Loucy (cell line): ENCODE results near the gene SCARB1.

ENCODE experiments used
- H2AFZ ChIP-seq: fragments of 200-600 bp; sonication (generic); 2 replicates; pipeline ENCODE4 v1.6.0; 2016; ENCODE audit warnings: antibody characterized with exemption, mild to moderate bottlenecking, low read length, moderate library complexity
- H3F3A ChIP-seq: fragments of 200-600 bp; 2 replicates; pipeline ENCODE4 v1.6.0; 2016; ENCODE audit warnings: antibody characterized with exemption, low read depth, mild to moderate bottlenecking
- H3K27me3 ChIP-seq: fragments of 200-600 bp; sonication (generic); 2 replicates; pipeline ENCODE4 v1.6.1; 2014; ENCODE audit warnings: low read length, mild to moderate bottlenecking; ENCODE audit not compliant: insufficient read depth, poor library complexity, severe bottlenecking
- H3K36me3 ChIP-seq: fragments of 200-600 bp; sonication (generic); 2 replicates; pipeline ENCODE4 v1.6.1; 2016; ENCODE audit warnings: low read length; ENCODE audit not compliant: insufficient read depth
- H3K4me1 ChIP-seq: fragments of 200-600 bp; sonication (generic); 2 replicates; pipeline ENCODE4 v1.5.1; 2014; ENCODE audit warnings: low read length, mild to moderate bottlenecking; ENCODE audit not compliant: insufficient read depth, poor library complexity, severe bottlenecking
- H3K4me2 ChIP-seq: fragments of 200-600 bp; sonication (generic); 2 replicates; pipeline ENCODE4 v1.6.0; 2014; ENCODE audit warnings: antibody characterized with exemption, low read length, low read depth, mild to moderate bottlenecking; ENCODE audit not compliant: poor library complexity, severe bottlenecking
- H3K4me3 ChIP-seq: fragments of 200-600 bp; sonication (generic); 2 replicates; pipeline ENCODE4 v1.5.1; 2014; ENCODE audit warnings: low read length, mild to moderate bottlenecking, mixed read lengths; ENCODE audit not compliant: poor library complexity, severe bottlenecking
- H3K79me2 ChIP-seq: fragments of 200-600 bp; sonication (generic); 2 replicates; pipeline ENCODE4 v1.6.1; 2014; ENCODE audit warnings: low read length; ENCODE audit not compliant: insufficient read depth
- H3K9ac ChIP-seq: fragments of 200-600 bp; sonication (generic); 2 replicates; pipeline ENCODE4 v1.6.0; 2014; ENCODE audit warnings: mild to moderate bottlenecking, low read depth, low read length, moderate library complexity; ENCODE audit not compliant: poor library complexity, severe bottlenecking
- H3K9me2 ChIP-seq: fragments of 200-600 bp; sonication (generic); replicated peaks from 2 replicates; pipeline ENCODE4 v1.6.1; 2016; ENCODE audit warnings: low read depth, low read length, mixed read lengths
- H3K9me3 ChIP-seq: fragments of 200-600 bp; sonication (generic); 2 replicates; pipeline ENCODE4 v1.6.1; 2014; ENCODE audit warnings: mild to moderate bottlenecking, antibody characterized with exemption, low read length, low read depth; ENCODE audit not compliant: insufficient read depth
- H4K20me1 ChIP-seq: fragments of 200-600 bp; sonication (generic); 2 replicates; pipeline ENCODE4 v1.6.0; 2014; ENCODE audit warnings: antibody characterized with exemption, low read length, mild to moderate bottlenecking; ENCODE audit not compliant: insufficient read depth, poor library complexity, severe bottlenecking
- CTCF ChIP-seq: fragments of 200-600 bp; sonication (generic); conservative IDR thresholded peaks from 2 replicates; pipeline ENCODE4 v1.5.1; 2014; ENCODE audit warnings: mild to moderate bottlenecking, antibody characterized with exemption, low read length
- EZH2phosphoT487 ChIP-seq: fragments of 200-600 bp; IDR thresholded peaks from 2 replicates; pipeline ENCODE4 v1.6.1; 2018; ENCODE audit warnings: antibody characterized with exemption, mild to moderate bottlenecking, moderate library complexity, borderline replicate concordance

SCARB1 gene

DNA sequence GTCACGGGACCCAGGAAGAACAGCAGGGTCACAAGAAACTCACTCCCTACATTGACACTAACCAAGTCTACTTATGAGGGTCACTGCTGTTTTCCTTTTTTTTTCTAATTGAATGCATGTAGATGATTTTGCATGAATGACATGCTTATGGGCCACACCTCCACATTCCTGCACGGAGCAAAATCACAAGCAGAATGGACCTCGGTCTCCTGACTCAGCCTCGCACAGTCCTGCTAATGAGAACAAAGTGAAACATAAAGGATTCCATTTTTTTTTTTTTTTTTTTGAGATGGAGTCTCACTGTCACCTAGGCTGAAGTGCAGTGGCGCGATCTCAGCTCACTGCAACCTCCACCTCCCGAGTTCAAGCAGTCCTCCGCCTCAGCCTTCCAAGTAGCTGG lies 12.3 kb downstream of the SCARB1 start:
- Histone ChIP-seq H3K9me2 (no peaks in the 10 kb centered on the region), H3K4me1 (no peaks in the 10 kb centered on the region), H3K79me2 (no peaks in the 10 kb centered on the region), H3F3A (no peaks in the 10 kb centered on the region), H3K9ac (no peak overlapping the region), H3K4me3 (no peak overlapping the region), H4K20me1 (no peaks in the 10 kb centered on the region), H3K36me3 (no peaks in the 10 kb centered on the region), H3K27me3 (no peaks in the 10 kb centered on the region), H2AFZ (no peak overlapping the region), H3K4me2 (no peak overlapping the region), H3K9me3 (no peaks in the 10 kb centered on the region)
- TF ChIP-seq EZH2phosphoT487, result no peak
- no peak for TF ChIP-seq CTCF

GRCh38 chr12:124849382-124849781 lies 14.3 kb downstream of the SCARB1 start:
- H3F3A ChIP-seq, result no peaks in the 10 kb centered on the region
- TF ChIP-seq EZH2phosphoT487 (no peak), CTCF (no peak)
- no peaks in the 10 kb centered on the region for H3K9me2 ChIP-seq
- H3K79me2 ChIP-seq, result no peaks in the 10 kb centered on the region
- no peaks in the 10 kb centered on the region for H3K36me3 ChIP-seq
- H3K27me3 ChIP-seq, result no peaks in the 10 kb centered on the region
- no peak overlapping the region for H3K4me2 ChIP-seq
- no peaks in the 10 kb centered on the region for H3K4me1 ChIP-seq
- H3K9me3 ChIP-seq, result no peaks in the 10 kb centered on the region
- H3K4me3 ChIP-seq, result no peak overlapping the region
- H2AFZ ChIP-seq, result no peak overlapping the region
- no peaks in the 10 kb centered on the region for H4K20me1 ChIP-seq
- no peak overlapping the region for H3K9ac ChIP-seq

GRCh38 chr12:124848621-124849380 lies 14.9 kb downstream of the SCARB1 start:
- no peaks in the 10 kb centered on the region for H3K4me1 ChIP-seq
- no peaks in the 10 kb centered on the region for H4K20me1 ChIP-seq
- TF ChIP-seq CTCF (no peak), EZH2phosphoT487 (no peak)
- H3K79me2 ChIP-seq, result no peaks in the 10 kb centered on the region
- H3K27me3 ChIP-seq, result no peaks in the 10 kb centered on the region
- H3K9me2 ChIP-seq, result no peaks in the 10 kb centered on the region
- no peak overlapping the region for H3K4me3 ChIP-seq
- H3K36me3 ChIP-seq, result no peaks in the 10 kb centered on the region
- no peaks in the 10 kb centered on the region for H3F3A ChIP-seq
- H3K9ac ChIP-seq, result no peak overlapping the region
- no peak overlapping the region for H3K4me2 ChIP-seq
- no peak overlapping the region for H2AFZ ChIP-seq
- no peaks in the 10 kb centered on the region for H3K9me3 ChIP-seq
